PC-9 (cell line): ENCODE data around the gene LIN54. TPM values are rescaled to one million over a fixed set of nuclear protein-coding genes. Genes with fewer than 3 reads are reported as not detected.

Source experiments
- BruUV-seq: library from RNA; stranded (reverse); fragments of 400-500 nt; replicated peaks from 2 replicates; lab custom pipeline; 2021; lab: Mats Ljungman, UMichigan
- CTCF ChIA-PET: fragments of 300-600 bp; sonication (Branson Sonifier 250); formaldehyde crosslinking; loops from one replicate; lab custom pipeline; 2022; ENCODE audit warnings: antibody characterized with exemption; lab: Charles Lee
- POLR2A ChIA-PET: fragments of 300-600 bp; sonication (Branson Sonifier 250); formaldehyde crosslinking; loops from one replicate; lab custom pipeline; 2022; ENCODE audit warnings: antibody characterized with exemption; ENCODE audit not compliant: unreplicated experiment; lab: Charles Lee
- DNase-seq, 2 experiments: peaks; one replicate each; pipeline versions ENCODE4 v3.0.0 to v3.0.0-alpha.2; 2015 to 2022; ENCODE audit warnings: mixed read lengths in 1 of 2
- H2AFZ ChIP-seq: fragments of 200-600 bp; sonication (generic); 2 replicates; pipeline ENCODE4 v1.8.1; 2017; ENCODE audit warnings: antibody characterized with exemption
- H3F3A ChIP-seq: fragments of 200-600 bp; sonication (generic); 2 replicates; pipeline ENCODE4 v1.8.1; 2017; ENCODE audit warnings: antibody characterized with exemption, mild to moderate bottlenecking, low read depth; ENCODE audit not compliant: insufficient read depth
- H3K27ac ChIP-seq: fragments of 200-600 bp; sonication (generic); 2 replicates; pipeline ENCODE4 v1.6.1; 2016; ENCODE audit warnings: mixed run types
- H3K27me3 ChIP-seq: fragments of 200-600 bp; sonication (generic); 2 replicates; pipeline ENCODE4 v1.6.1; 2016; ENCODE audit warnings: low read depth, mixed run types; ENCODE audit not compliant: insufficient read depth
- H3K36me3 ChIP-seq: fragments of 200-600 bp; sonication (generic); 2 replicates; pipeline ENCODE4 v1.6.1; 2016; ENCODE audit warnings: low read depth, mixed run types
- H3K4me1 ChIP-seq: fragments of 200-600 bp; sonication (generic); replicated peaks from 2 replicates; pipeline ENCODE4 v1.6.1; 2016; ENCODE audit warnings: mixed run types; ENCODE audit not compliant: insufficient read depth
- H3K4me2 ChIP-seq: fragments of 200-600 bp; sonication (generic); 2 replicates; pipeline ENCODE4 v1.6.1; 2017; ENCODE audit warnings: mixed run types
- H3K4me3 ChIP-seq: fragments of 200-600 bp; sonication (generic); 2 replicates; pipeline ENCODE4 v1.6.1; 2016; ENCODE audit warnings: mixed run types
- H3K79me2 ChIP-seq: fragments of 200-600 bp; sonication (generic); 2 replicates; pipeline ENCODE4 v1.6.1; 2017; ENCODE audit warnings: low read depth, mixed run types
- H3K9me2 ChIP-seq: fragments of 200-600 bp; sonication (generic); 2 replicates; pipeline ENCODE4 v1.8.1; 2017; ENCODE audit warnings: mild to moderate bottlenecking; ENCODE audit not compliant: insufficient read depth
- H3K9me3 ChIP-seq: fragments of 200-600 bp; sonication (generic); 2 replicates; pipeline ENCODE4 v1.8.1; 2016; ENCODE audit warnings: low read depth; ENCODE audit not compliant: insufficient read depth
- H4K20me1 ChIP-seq: fragments of 200-600 bp; sonication (generic); 2 replicates; pipeline ENCODE4 v1.8.1; 2017; ENCODE audit not compliant: insufficient read depth
- EZH2 ChIP-seq: fragments of 200-600 bp; sonication (generic); IDR thresholded peaks from 2 replicates; pipeline ENCODE4 v1.8.0; 2017; ENCODE audit warnings: antibody characterized with exemption, low read depth
- intact Hi-C: fragments of 100-400 bp; cut with micrococcal nuclease; formaldehyde crosslinking; loops from one replicate; pipeline ENCODE4 v1.10.0; 2022; ENCODE audit not compliant: unreplicated experiment
- total RNA-seq: library from RNA; stranded (reverse); gene quantifications from 2 replicates; pipeline ENCODE4 v1.2.3, GENCODE V29; 2021
- TF ChIP-seq, protein P1 (sequence below): fragments of 200-600 bp; sonication (generic); conservative IDR thresholded peaks from 2 replicates; pipeline ENCODE4 v1.6.1; 2017; ENCODE audit warnings: mixed run types, antibody characterized with exemption, mild to moderate bottlenecking, moderate library complexity

LIN54 gene
- total RNA-seq, 1 experiment from 2014 or later = 13.1 TPM

DNA sequence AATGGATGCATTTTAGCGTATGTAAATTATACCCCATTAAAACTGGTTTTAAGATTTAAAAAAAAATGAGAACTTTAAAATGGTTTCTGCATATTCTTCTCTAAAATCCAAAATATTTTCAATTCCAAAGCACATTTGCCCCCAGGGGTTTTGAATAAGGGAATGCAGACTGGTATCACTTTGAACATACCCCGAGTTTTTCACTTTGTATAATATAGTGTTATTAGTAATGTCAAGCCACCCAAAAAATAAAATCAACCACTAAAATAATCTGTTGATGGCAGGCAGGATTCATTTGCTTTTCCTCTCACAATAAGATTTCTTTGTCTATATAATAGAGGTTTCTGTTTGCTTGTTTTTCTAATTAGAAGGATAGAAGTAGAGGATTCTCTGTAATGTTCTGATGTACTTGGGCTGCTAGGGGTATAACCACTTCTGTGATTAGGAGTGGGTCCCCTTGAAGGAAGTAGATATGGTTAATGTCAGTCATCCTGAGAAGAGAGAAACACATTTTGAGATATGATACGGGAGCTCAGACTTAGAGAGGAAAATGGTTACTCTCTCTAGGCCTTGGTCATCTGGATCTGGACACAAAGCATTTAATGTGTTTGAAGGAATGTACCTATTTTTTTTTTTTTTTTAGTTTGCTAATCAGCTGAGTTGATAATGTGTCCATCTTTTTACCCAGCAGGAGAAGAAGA lies 9.3 kb upstream of the LIN54 start:
- TF ChIP-seq, protein P1, sequence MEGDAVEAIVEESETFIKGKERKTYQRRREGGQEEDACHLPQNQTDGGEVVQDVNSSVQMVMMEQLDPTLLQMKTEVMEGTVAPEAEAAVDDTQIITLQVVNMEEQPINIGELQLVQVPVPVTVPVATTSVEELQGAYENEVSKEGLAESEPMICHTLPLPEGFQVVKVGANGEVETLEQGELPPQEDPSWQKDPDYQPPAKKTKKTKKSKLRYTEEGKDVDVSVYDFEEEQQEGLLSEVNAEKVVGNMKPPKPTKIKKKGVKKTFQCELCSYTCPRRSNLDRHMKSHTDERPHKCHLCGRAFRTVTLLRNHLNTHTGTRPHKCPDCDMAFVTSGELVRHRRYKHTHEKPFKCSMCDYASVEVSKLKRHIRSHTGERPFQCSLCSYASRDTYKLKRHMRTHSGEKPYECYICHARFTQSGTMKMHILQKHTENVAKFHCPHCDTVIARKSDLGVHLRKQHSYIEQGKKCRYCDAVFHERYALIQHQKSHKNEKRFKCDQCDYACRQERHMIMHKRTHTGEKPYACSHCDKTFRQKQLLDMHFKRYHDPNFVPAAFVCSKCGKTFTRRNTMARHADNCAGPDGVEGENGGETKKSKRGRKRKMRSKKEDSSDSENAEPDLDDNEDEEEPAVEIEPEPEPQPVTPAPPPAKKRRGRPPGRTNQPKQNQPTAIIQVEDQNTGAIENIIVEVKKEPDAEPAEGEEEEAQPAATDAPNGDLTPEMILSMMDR = no peak
- TF ChIP-seq EZH2 = no peak
- no peak for DNase-seq
- no peaks in the 10 kb centered on the region for H3K4me1 ChIP-seq
- H3K79me2 ChIP-seq = no peaks in the 10 kb centered on the region
- no peaks in the 10 kb centered on the region for H4K20me1 ChIP-seq
- no peak overlapping the region for H3K27ac ChIP-seq
- no peaks in the 10 kb centered on the region for H3F3A ChIP-seq
- no TSS peak for BruUV-seq
- ChIA-PET CTCF (no interaction called here), POLR2A (no interaction called here)
- H2AFZ ChIP-seq = no peak overlapping the region
- H3K9me2 ChIP-seq = no peaks in the 10 kb centered on the region
- H3K4me2 ChIP-seq = no peak overlapping the region
- no peaks in the 10 kb centered on the region for H3K36me3 ChIP-seq
- H3K9me3 ChIP-seq = peaks cover 6% of the 10 kb centered on the region; the same call in 1 of the 2 replicates
- no peaks in the 10 kb centered on the region for H3K27me3 ChIP-seq
- intact Hi-C loops = no loop called here
- no peak overlapping the region for H3K4me3 ChIP-seq

DNA sequence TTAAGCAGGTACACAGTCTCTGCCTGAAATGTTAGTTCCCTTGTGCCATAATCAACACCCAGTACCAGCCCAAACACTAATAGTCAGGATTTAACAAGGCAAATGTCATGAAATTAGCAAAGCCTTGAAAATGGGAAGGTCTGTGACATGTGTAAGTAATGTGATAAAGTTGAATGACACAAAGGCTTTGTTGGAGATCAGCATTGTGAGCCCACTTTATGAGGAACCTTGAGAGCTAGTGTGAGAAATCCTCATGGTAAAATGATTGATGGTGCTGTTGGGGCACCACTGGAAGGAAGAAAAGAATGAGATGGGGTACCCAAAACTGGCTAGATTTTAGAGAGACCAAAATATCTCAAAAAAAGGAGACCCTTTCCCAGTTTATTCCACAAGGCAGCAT lies 3.3 kb upstream of the LIN54 start:
- BruUV-seq = no TSS peak
- TF ChIP-seq EZH2 = no peak
- TF ChIP-seq, protein P1 = no peak
- intact Hi-C loops = loop anchor here (1.0 kb wide), 1 partner anchor 21 kb away; the partner anchor contains the start of gene COPS4
- Histone ChIP-seq H3K4me1 (peaks cover 25% of the 10 kb centered on the region), H3K9me2 (no peaks in the 10 kb centered on the region), H3K36me3 (no peaks in the 10 kb centered on the region), H3F3A (peaks cover 14% of the 10 kb centered on the region), H3K79me2 (peaks cover 30% of the 10 kb centered on the region), H4K20me1 (no peaks in the 10 kb centered on the region), H3K4me2 (peak overlapping the region; percentile 78), H3K27me3 (no peaks in the 10 kb centered on the region), H2AFZ (peak overlapping the region; percentile 82), H3K4me3 (peak overlapping the region; percentile 63; the same call in 1 of the 2 replicates), H3K9me3 (no peaks in the 10 kb centered on the region), H3K27ac (peak overlapping the region; percentile 81)
- CTCF ChIA-PET = no interaction called here
- POLR2A ChIA-PET = interaction anchor here (0.6 to 1.3 kb wide), 2 partner anchors 8 to 21 kb away, joined by 5 to 15 read pairs; partner anchors contain the start of gene COPS4
- DNase-seq = no peak

DNA sequence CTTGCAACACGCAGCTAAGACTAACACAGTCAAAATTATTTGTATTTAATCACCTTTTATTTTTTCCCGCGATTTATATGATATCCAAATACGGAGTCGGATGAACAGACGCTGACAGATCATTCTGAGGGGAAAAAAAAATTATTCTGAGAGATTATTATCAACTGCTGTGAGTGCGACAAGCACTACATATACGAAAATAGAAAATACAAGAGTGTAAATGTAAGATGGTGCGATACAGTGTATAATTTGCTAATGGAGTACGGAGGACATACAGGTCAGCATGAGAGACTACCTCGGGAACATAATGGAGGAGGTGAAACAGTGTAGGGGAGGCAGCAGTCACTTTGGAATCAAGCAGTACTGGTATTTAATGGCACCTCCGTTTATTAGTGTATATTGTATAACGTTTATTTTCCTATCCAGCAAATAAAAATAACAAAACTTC lies 2.8 kb upstream of the LIN54 start:
- H3K27ac ChIP-seq = peak overlapping the region; percentile 81
- TSS peak; percentile 97 for BruUV-seq
- ChIA-PET POLR2A (interaction anchor here (0.6 to 1.3 kb wide), 5 partner anchors 9 to 75 kb away, joined by 4 to 15 read pairs (median 5); partner anchors contain the start of gene COPS4), CTCF (interaction anchor here (0.7 to 1.1 kb wide), 2 partner anchors 22 to 45 kb away, joined by 5 to 17 read pairs; partner anchors contain the start of gene COPS4)
- no peak for TF ChIP-seq EZH2
- TF ChIP-seq, protein P1 = no peak
- H2AFZ ChIP-seq = peak overlapping the region; percentile 82
- peaks cover 35% of the 10 kb centered on the region for H3K79me2 ChIP-seq
- peaks cover 30% of the 10 kb centered on the region for H3K4me1 ChIP-seq
- H3K27me3 ChIP-seq = no peaks in the 10 kb centered on the region
- DNase-seq = no peak
- no peaks in the 10 kb centered on the region for H3K36me3 ChIP-seq
- H3F3A ChIP-seq = peaks cover 14% of the 10 kb centered on the region
- H3K4me2 ChIP-seq = peak overlapping the region; percentile 78
- peak overlapping the region; percentile 63 for H3K4me3 ChIP-seq
- intact Hi-C loops = loop anchor here (1.0 kb wide), 1 partner anchor 22 kb away; the partner anchor contains the start of gene COPS4
- H3K9me2 ChIP-seq = no peaks in the 10 kb centered on the region
- H3K9me3 ChIP-seq = no peaks in the 10 kb centered on the region
- no peaks in the 10 kb centered on the region for H4K20me1 ChIP-seq
